HG02938 (cell line): Measurements from ENCODE around the gene MARCHF11.

Experiments used
- ATAC-seq: cut with Tn5 transposase; IDR thresholded peaks from one replicate; pipeline ENCODE4 v1.9.1; 2021; ENCODE audit warnings: mild to moderate bottlenecking, moderate library complexity; ENCODE audit not compliant: unreplicated experiment

Gene MARCHF11

GRCh38 chr5:16064135-16064893 lies 115.3 kb downstream of the MARCHF11 start:
- no peak for ATAC-seq

DNA sequence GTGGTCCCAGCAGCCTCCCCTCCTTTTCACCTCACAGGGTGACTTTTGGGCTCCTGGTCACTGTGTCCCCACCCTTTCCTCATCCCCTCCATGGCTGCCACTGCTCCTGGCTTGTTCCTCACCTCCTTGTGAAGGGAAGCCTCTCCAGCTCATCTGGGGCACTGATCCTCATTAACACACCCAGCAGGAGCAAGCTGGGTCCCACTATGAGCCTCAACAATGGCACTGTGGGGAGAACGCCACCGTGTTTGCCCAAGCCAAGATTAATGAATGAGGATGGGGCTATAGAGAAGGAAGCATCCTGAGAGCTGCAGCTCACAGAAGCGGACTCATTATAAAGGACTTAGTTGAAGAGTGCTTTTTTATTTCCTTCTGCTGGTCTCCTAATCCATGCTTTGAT lies 118.4 kb downstream of the MARCHF11 start:
- no peak for ATAC-seq

DNA sequence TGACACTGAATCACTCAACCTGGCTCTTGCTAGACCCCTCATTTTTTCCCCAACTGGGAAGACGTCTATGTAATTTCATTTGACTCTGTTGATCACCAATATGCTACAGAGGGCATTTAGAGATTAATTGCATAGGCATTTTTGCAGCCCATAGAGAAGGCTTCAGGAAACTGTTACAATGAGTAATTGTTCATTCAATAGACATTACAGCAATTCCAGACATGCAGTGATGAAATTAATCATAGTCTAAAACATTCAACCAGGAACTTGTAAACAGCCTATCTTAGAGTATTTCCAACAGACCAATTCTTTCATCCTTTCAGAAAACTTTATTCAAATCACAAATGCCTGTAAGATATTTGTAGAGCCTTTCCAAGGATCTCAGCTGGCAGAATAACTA lies 122.3 kb downstream of the MARCHF11 start:
- no peak for ATAC-seq

GRCh38 chr5:16051246-16051755 lies 128.3 kb downstream of the MARCHF11 start:
- no peak for ATAC-seq

- no peak for ATAC-seq
Observed at GRCh38 chr5:16050414-16050813, 129.2 kb downstream of the MARCHF11 start.

DNA sequence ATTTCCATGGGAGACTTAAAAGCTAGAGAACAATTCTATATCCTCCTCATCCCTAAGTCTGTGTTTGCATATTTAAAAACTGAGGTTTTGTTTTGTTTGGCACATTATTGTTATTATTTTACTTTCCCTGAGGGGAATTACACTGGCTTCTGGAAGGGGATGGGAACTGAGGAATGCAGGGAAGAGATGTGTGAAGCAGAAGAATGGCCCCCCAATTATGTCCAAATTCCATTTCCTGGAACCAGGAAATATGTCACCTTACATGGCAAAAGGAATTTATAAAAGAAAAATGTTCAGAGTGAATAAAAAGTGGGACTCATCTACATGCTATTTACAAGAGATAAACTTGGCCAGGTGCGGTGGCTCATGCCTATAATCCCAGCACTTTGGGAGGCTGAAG lies 129.8 kb downstream of the MARCHF11 start:
- ATAC-seq: no peak

DNA sequence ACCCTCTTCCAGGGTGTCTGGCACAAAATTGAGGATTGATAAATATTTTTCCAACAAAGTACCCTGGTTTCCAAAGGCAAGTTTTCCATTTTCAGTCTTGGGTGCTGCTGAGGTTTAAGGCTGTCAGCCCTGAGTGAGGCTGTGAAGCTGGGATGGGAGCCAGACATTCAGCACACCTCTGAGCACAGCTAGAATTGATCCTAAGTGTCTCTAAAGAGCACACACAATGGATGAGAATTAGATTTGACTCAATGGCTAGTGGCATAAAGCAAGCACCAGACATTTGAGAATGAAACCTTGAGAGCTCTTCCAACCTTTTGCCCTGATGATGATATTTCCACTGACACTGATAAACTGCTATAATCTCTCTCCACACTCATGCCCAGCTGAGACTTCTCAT lies 131.5 kb downstream of the MARCHF11 start:
- no peak for ATAC-seq

DNA sequence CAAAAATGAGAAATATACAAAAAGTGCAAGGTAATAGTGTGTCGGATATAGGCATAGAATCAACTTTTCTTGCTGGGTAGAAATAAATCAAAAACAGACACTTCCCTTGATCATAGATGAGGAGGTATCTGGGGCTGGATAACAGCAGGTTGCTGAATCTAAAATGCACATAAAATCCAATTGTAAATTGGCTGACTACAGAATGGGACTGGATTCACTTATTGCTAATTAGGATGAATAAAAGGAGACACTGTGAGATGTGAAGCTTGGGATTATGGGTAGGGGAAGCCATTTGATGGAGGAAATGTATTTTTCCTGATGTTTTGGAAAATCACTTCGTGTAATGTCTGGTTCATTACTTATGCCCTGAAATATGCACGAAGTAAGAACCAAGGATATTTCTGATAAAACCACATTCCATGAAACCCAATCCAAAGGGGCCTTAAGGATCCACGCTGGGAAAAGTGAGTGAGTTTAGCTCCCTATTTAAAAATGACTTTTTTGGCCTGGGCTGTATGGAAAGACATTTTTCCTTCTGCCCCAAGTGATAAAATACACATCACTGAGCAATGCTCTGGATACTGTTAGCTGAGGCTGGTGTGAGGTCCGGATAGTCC lies 136.1 kb downstream of the MARCHF11 start:
- no peak for ATAC-seq

- ATAC-seq: no peak
Observed at GRCh38 chr5:16037121-16037845, 142.3 kb downstream of the MARCHF11 start.

DNA sequence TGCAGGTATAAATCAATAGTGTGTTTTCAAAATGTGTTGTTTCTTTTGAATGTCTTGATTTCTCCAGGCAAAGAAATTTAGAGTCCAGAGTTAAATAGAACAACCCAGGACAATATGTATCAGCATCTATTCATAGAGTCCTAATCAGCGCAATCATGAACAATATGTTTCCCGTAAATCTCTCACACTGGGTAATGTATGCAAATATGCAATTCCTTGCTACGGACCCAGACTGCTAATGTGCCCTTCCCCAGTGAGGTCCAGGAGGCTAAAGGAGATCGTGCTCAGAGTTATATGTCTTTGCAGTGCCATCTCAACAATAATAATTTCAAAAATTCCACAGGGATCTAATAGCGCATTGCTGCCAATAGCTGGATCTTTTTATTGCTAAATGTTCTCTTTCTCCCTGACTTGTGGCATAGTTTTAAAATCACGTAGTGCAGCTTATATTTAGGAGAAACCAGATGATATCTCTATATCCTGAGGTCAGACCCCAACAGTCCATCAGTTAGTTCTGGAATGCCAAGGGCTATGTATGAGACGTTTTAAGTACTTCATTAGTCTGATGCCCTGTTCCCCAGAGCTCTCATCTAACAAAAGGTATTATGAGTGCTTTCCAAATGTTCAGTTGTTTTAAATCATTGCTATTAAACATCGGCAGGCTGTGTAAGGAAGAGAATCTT lies 145.1 kb downstream of the MARCHF11 start:
- no peak for ATAC-seq

DNA sequence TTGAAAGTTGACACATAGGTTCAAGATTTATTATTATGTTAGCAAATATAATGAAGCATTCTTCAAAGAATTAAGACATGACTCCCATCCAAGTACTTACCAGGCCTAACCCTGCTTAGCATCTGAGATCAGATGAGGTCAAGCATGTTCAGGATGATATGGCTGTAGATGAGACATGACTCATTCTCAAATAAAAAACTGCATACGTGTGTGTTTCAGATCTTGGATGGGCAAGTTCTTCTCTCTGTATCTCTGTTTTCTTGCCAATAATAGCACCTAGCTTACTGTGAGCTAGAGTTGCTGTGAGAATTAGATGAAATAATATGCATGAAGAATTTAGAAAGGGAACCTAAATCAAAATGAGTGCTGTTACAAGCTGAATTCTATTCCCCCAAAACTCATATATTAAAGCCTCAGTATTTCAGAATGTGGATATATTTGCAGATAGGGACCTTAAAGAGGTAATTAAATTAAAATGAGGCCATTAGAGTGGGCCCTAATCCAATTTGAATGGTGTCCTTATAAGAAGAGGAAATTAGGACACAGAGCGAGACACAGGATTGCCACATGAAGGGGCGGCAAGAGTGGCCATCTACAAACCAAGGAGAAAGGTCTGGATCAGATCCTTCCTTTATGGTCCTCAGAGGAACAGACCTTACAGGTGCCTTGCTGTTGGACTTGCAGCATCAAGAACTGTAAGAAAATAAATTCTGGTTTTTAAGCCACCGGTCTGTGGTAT lies 146.2 kb downstream of the MARCHF11 start:
- ATAC-seq: no peak

GRCh38 chr5:16028708-16029107 lies 150.9 kb downstream of the MARCHF11 start:
- ATAC-seq: no peak

DNA sequence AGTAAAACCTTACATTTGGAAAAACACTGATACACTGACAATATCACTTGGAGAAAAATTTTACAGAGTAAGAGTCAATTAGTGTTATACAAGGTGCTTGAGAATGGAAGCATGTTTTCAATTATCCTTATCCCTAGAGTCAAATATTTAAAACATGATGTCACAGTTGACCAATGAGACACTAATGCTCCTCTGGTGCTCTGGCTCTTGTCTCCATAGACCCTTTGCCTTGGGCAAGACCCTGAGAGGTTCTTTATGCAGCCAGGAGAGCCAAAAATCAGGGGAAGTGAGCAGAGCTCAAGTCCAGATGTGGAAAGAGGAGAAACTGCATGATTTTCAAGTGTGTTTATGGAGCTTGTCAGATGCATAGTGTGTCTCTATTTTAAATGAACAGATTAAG lies 153.9 kb downstream of the MARCHF11 start:
- no peak for ATAC-seq

DNA sequence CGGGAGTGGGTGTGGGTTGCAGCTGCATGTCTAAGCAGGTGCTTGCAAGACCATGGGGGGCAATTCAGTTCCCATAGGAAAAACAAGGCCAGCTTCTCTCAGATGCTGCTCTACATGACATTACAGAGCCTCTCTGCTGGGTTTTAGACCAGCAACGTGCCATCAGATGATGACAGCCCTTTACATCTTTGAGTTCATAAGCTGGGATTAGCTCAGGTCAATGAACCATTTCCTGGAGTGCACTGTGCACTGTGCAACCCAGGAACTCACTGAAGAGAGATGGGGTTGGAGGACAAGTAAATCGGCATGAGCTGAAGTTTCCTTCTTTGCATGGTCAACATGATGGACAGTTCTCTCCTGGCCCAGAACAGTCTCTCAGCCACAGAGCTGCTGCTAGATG lies 160.6 kb downstream of the MARCHF11 start:
- no peak for ATAC-seq

- ATAC-seq: no peak
Observed at GRCh38 chr5:16017720-16018119, 161.9 kb downstream of the MARCHF11 start.
